Breast epithelium (tissue), 3 donors: ENCODE data around the gene WLS.

Experiments used
- CTCF ChIP-seq, 3 donors: fragments of 450-650 bp; IDR thresholded peaks; one replicate each; pipeline ENCODE4 v1.5.1; 2016 to 2017; ENCODE audit warnings: antibody characterized with exemption in 3 of 3, mild to moderate bottlenecking in 3 of 3, moderate library complexity in 3 of 3
- POLR2AphosphoS5 ChIP-seq, 3 donors: sonication (generic); formaldehyde crosslinking; IDR thresholded peaks; one replicate each; pipeline ENCODE4 v1.6.1; 2017; ENCODE audit warnings: antibody characterized with exemption in 3 of 3

GRCh38 chr1:68112835-68113243, 119.5 kb downstream of the WLS start:
- TF ChIP-seq CTCF (IDR thresholded peaks at IDR 0.05) = no peak
- no peak for TF ChIP-seq POLR2AphosphoS5 (IDR thresholded peaks at IDR 0.05)
